OCI-LY3 (cell line): ENCODE data around the gene ADAMTS6.

ENCODE experiments used
- CTCF ChIP-seq: fragments of 200-600, 300-600 bp; sonication (generic); IDR thresholded peaks from 2 replicates; pipeline ENCODE4 v1.5.1; 2014; ENCODE audit warnings: antibody characterized with exemption, low read length, low read depth
- EZH2phosphoT487 ChIP-seq: fragments of 200-600 bp; shearing (Covaris generic); IDR thresholded peaks from 2 replicates; pipeline ENCODE4 v1.6.1; 2018; ENCODE audit warnings: antibody characterized with exemption, mixed run types, low read depth

GRCh38 chr5:65127161-65127901, 354.4 kb downstream of the ADAMTS6 start:
- TF ChIP-seq CTCF (no peak), EZH2phosphoT487 (no peak)
